Fibroblast of skin of right biceps (primary cell): ENCODE measurements around the gene C6orf136.
"Not testable (repeated sequence)": the region's sequence is repeated elsewhere in the genome, so short reads cannot be mapped to it uniquely, and the experiment has no call there.

ENCODE experiments used
- DNase-seq: peaks from one replicate; pipeline ENCODE4 v3.0.0-alpha.2; 2013

C6orf136 gene

GRCh38 chr6:30664994-30665767 lies 18.2 kb downstream of the C6orf136 start:
- DNase-seq, result no peak

- not testable (repeated sequence) for DNase-seq
Measured at GRCh38 chr6:30666300-30666699, 19.4 kb downstream of the C6orf136 start.

- DNase-seq, result no peak
Measured at GRCh38 chr6:30670760-30671527, 24.0 kb downstream of the C6orf136 start.

- DNase-seq, result peak; percentile 99
Measured at GRCh38 chr6:30672445-30673253, 25.7 kb downstream of the C6orf136 start, which contains the start of gene DHX16. TSS of gene DHX16 (minus strand) at chr6:30673006. CDS start at chr6:30672841, 165 bp downstream.

- no peak for DNase-seq
Measured at GRCh38 chr6:30676660-30677285, 29.8 kb downstream of the C6orf136 start.

GRCh38 chr6:30678964-30679726 lies 32.2 kb downstream of the C6orf136 start:
- peak; percentile 73 for DNase-seq

- no peak for DNase-seq
Measured at GRCh38 chr6:30679765-30680535, 33.0 kb downstream of the C6orf136 start.

- no peak for DNase-seq
Measured at GRCh38 chr6:30681766-30682142, 34.8 kb downstream of the C6orf136 start.

- DNase-seq, result peak; percentile 96
Measured at GRCh38 chr6:30682143-30683117, 35.5 kb downstream of the C6orf136 start.

- DNase-seq, result no peak
Measured at GRCh38 chr6:30683183-30683979, 36.4 kb downstream of the C6orf136 start.

- DNase-seq, result no peak
Measured at GRCh38 chr6:30683980-30684338, 37.0 kb downstream of the C6orf136 start.

GRCh38 chr6:30684386-30685156 lies 37.6 kb downstream of the C6orf136 start:
- peak; percentile 58 for DNase-seq

GRCh38 chr6:30685157-30686008 lies 38.5 kb downstream of the C6orf136 start:
- DNase-seq, result peak; percentile 43

GRCh38 chr6:30686009-30686907 lies 39.3 kb downstream of the C6orf136 start, which contains the start of gene PPP1R18:
TSS of gene PPP1R18 (minus strand) at chr6:30686645. CDS start at chr6:30686018, 627 bp downstream.
- DNase-seq, result peak; percentile 75

- DNase-seq, result peak; percentile 98
Measured at GRCh38 chr6:30686908-30687658, 40.1 kb downstream of the C6orf136 start.
